Natural killer cell (primary cell): ENCODE results near the gene PIGZ. TPM values are rescaled to one million over a fixed set of nuclear protein-coding genes. Genes with fewer than 3 reads are reported as not detected.
A peak's percentile ranks its signal among the peaks of the same experiment; 100 is the strongest.
"Not testable (repeated sequence)": the region's sequence is repeated elsewhere in the genome, so short reads cannot be mapped to it uniquely, and the experiment has no call there.

Source experiments
- ATAC-seq, 3 donors: fragments of 150-1000 bp in 2 of 3; fragments of 200-7000 bp in 1 of 3; cut with Tn5 transposase; 1 replicate in 1 of 3; 2 replicates in 2 of 3; pipeline ENCODE4 v1.10.0; 2021; ENCODE audit warnings: mild to moderate bottlenecking in 2 of 3, moderate library complexity in 2 of 3
- DNase-seq, 2 donors: peaks; one replicate each; pipeline versions ENCODE4 v3.0.0 to v3.0.0-alpha.2; 2013 to 2021; ENCODE audit warnings: mixed read lengths in 1 of 2
- H3K27ac ChIP-seq: one replicate; pipeline ENCODE4 v1.5.1; 2013; ENCODE audit warnings: mild to moderate bottlenecking, low read length
- H3K27me3 ChIP-seq: one replicate; pipeline ENCODE4 v1.6.1; 2013; ENCODE audit warnings: low read length; ENCODE audit not compliant: control insufficient read depth, insufficient read depth
- H3K36me3 ChIP-seq: one replicate; pipeline ENCODE4 v1.6.1; 2013; ENCODE audit warnings: low read length; ENCODE audit not compliant: control insufficient read depth, insufficient read depth
- H3K4me1 ChIP-seq: one replicate; pipeline ENCODE4 v1.6.1; 2013; ENCODE audit warnings: low read length; ENCODE audit not compliant: control insufficient read depth, insufficient read depth
- H3K4me3 ChIP-seq: one replicate; pipeline ENCODE4 v1.5.1; 2013; ENCODE audit warnings: low read length
- H3K9me3 ChIP-seq: one replicate; pipeline ENCODE4 v1.6.1; 2013; ENCODE audit warnings: low read length; ENCODE audit not compliant: control insufficient read depth, insufficient read depth
- H3K27ac Mint-ChIP-seq, 2 donors: one replicate each; pipeline ENCODE4 v1.8.0; 2022; ENCODE audit warnings: mild to moderate bottlenecking in 2 of 2, mixed read lengths in 2 of 2, moderate library complexity in 1 of 2
- H3K27me3 Mint-ChIP-seq, 2 donors: one replicate each; pipeline ENCODE4 v1.8.0; 2022; ENCODE audit warnings: low read depth in 2 of 2, mixed read lengths in 2 of 2
- H3K36me3 Mint-ChIP-seq: one replicate; pipeline ENCODE4 v1.8.0; 2022; ENCODE audit warnings: mixed read lengths
- H3K4me1 Mint-ChIP-seq, 2 donors: one replicate each; pipeline ENCODE4 v1.8.0; 2022; ENCODE audit warnings: mixed read lengths in 2 of 2
- H3K4me3 Mint-ChIP-seq: one replicate; pipeline ENCODE4 v1.8.0; 2022; ENCODE audit warnings: mild to moderate bottlenecking, moderate library complexity, mixed read lengths
- H3K9me3 Mint-ChIP-seq, 2 donors: one replicate each; pipeline ENCODE4 v1.8.0; 2022; ENCODE audit warnings: mixed read lengths in 2 of 2
- CTCF ChIP-seq: fragments of 200-600 bp; IDR thresholded peaks from one replicate; pipeline ENCODE4 v1.8.0; 2022; ENCODE audit warnings: antibody characterized with exemption
- WGBS: methylation state at CpG from one replicate; pipeline ENCODE4 v1.1.7; 2013; ENCODE audit warnings: missing lambda C conversion rate; ENCODE audit not compliant: insufficient coverage; 5-methylcytosine and 5-hydroxymethylcytosine counted together
- intact Hi-C: fragments of 100-400 bp; cut with micrococcal nuclease; formaldehyde crosslinking; loops from one replicate; pipeline ENCODE4 v1.14.2; 2022
- total RNA-seq, 4 donors: library from RNA; stranded (reverse); fragments of 120-200 nt in 1 of 4; gene quantifications; one replicate each; pipeline versions ENCODE4 v1.2.3 to v1.2.4, GENCODE V29; 2013 to 2022

Gene PIGZ
- total RNA-seq, 3 donors from 2014 or later (not counting 1 experiment from before 2014, with no cell fraction given): 2.2 to 2.3 (median 2.2) TPM

GRCh38 chr3:196948442-196949284 lies 20.0 kb downstream of the PIGZ start:
- Histone ChIP-seq H3K36me3 (no peaks in the 10 kb centered on the region), H3K27ac (no peak overlapping the region), H3K27me3 (no peaks in the 10 kb centered on the region), H3K9me3 (no peaks in the 10 kb centered on the region), H3K4me1 (peaks cover 2% of the 10 kb centered on the region), H3K4me3 (no peak overlapping the region)
- intact Hi-C loops: no loop called here
- no peak overlapping the region for H3K4me3 Mint-ChIP-seq
- DNase-seq (no peak), ATAC-seq (no peak)
- no peak overlapping the region for H3K27ac Mint-ChIP-seq
- H3K27me3 Mint-ChIP-seq: no peaks in the 10 kb centered on the region
- H3K4me1 Mint-ChIP-seq: peaks cover 1 to 11% of the 10 kb centered on the region in 2 donors
- WGBS: 84% methylated on average over 22 of the region's 22 CpGs
- no peak for TF ChIP-seq CTCF
- no peaks in the 10 kb centered on the region for H3K9me3 Mint-ChIP-seq
- no peaks in the 10 kb centered on the region for H3K36me3 Mint-ChIP-seq

- intact Hi-C loops: no loop called here
- H3K27me3 Mint-ChIP-seq: no peaks in the 10 kb centered on the region
- no peaks in the 10 kb centered on the region for H3K36me3 Mint-ChIP-seq
- H3K9me3 ChIP-seq: no peaks in the 10 kb centered on the region
- WGBS: 91% methylated on average over 28 of the region's 28 CpGs
- H3K27ac Mint-ChIP-seq: peak overlapping the region in 1 of 2 donors; percentile 38
- H3K36me3 ChIP-seq: no peaks in the 10 kb centered on the region
- no peak overlapping the region for H3K4me3 Mint-ChIP-seq
- H3K4me1 ChIP-seq: peaks cover 9% of the 10 kb centered on the region
- no peak for DNase-seq
- peaks cover 8 to 18% of the 10 kb centered on the region in 2 donors for H3K4me1 Mint-ChIP-seq
- no peak overlapping the region for H3K27ac ChIP-seq
- no peaks in the 10 kb centered on the region for H3K9me3 Mint-ChIP-seq
- TF ChIP-seq CTCF: no peak
- H3K4me3 ChIP-seq: no peak overlapping the region
- H3K27me3 ChIP-seq: no peaks in the 10 kb centered on the region
- ATAC-seq: no peak
Observed at GRCh38 chr3:196947860-196948441, 20.7 kb downstream of the PIGZ start.

- Mint-ChIP-seq H3K36me3 (no peaks in the 10 kb centered on the region), H3K4me3 (no peak overlapping the region), H3K4me1 (peaks cover 11 to 23% of the 10 kb centered on the region in 2 donors), H3K9me3 (no peaks in the 10 kb centered on the region), H3K27ac (peak overlapping the region in 1 of 2 donors; percentile 38), H3K27me3 (no peaks in the 10 kb centered on the region)
- Histone ChIP-seq H3K27ac (no peak overlapping the region), H3K4me1 (peaks cover 11% of the 10 kb centered on the region), H3K27me3 (no peaks in the 10 kb centered on the region), H3K4me3 (no peak overlapping the region), H3K36me3 (no peaks in the 10 kb centered on the region), H3K9me3 (no peaks in the 10 kb centered on the region)
- 85% methylated on average over 10 of the region's 10 CpGs for WGBS
- TF ChIP-seq CTCF: no peak
- DNase-seq (no peak), ATAC-seq (no peak)
- intact Hi-C loops: no loop called here
Observed at GRCh38 chr3:196947136-196947859, 21.3 kb downstream of the PIGZ start.

- DNase-seq, H3K9me3 Mint-ChIP-seq, intact Hi-C loops, H3K36me3 Mint-ChIP-seq, H3K27me3 ChIP-seq, H3K9me3 ChIP-seq, H3K36me3 ChIP-seq, H3K27ac ChIP-seq, H3K27me3 Mint-ChIP-seq, ATAC-seq, H3K4me3 ChIP-seq: not testable (repeated sequence)
- H3K4me1 ChIP-seq: peaks cover 25% of the 10 kb centered on the region
- Mint-ChIP-seq H3K4me1 (peaks cover 36 to 39% of the 10 kb centered on the region in 2 donors), H3K27ac (peak overlapping the region in 1 of 2 donors; percentile 98), H3K4me3 (peak overlapping the region; percentile 50)
- 92% methylated on average over 12 of the region's 14 CpGs for WGBS
Observed at GRCh38 chr3:196944037-196944790, 24.4 kb downstream of the PIGZ start.
